MM.1S (cell line): Measurements from ENCODE around the gene RIPK4.

Experiments
- DNase-seq: peaks from one replicate; pipeline ENCODE4 v3.0.0-alpha.2; 2015
- H2AFZ ChIP-seq: fragments of 300-600 bp; sonication (generic); 2 replicates; pipeline ENCODE4 v1.6.0; 2016; ENCODE audit warnings: antibody characterized with exemption, low read length
- H3F3A ChIP-seq: fragments of 300-600 bp; sonication (generic); 2 replicates; pipeline ENCODE4 v1.6.1; 2016; ENCODE audit warnings: mild to moderate bottlenecking, antibody characterized with exemption, low read length, moderate library complexity, mixed read lengths; ENCODE audit not compliant: insufficient read depth
- H3K27ac ChIP-seq: fragments of 300-600 bp; sonication (generic); 2 replicates; pipeline ENCODE4 v1.5.1; 2016; ENCODE audit warnings: mild to moderate bottlenecking, low read length
- H3K27me3 ChIP-seq: fragments of 300-600 bp; sonication (generic); replicated peaks from 2 replicates; pipeline ENCODE4 v1.6.0; 2016; ENCODE audit warnings: low read length; ENCODE audit not compliant: insufficient read depth
- H3K36me3 ChIP-seq: fragments of 300-600 bp; sonication (generic); replicated peaks from 2 replicates; pipeline ENCODE4 v1.6.1; 2016; ENCODE audit warnings: mild to moderate bottlenecking, low read length, mixed read lengths; ENCODE audit not compliant: insufficient read depth
- H3K4me1 ChIP-seq: fragments of 300-600 bp; sonication (generic); 2 replicates; pipeline ENCODE4 v1.6.1; 2016; ENCODE audit warnings: low read length, mixed read lengths
- H3K4me2 ChIP-seq: fragments of 300-600 bp; sonication (generic); 2 replicates; pipeline ENCODE4 v1.6.0; 2016; ENCODE audit warnings: low read depth, low read length
- H3K4me3 ChIP-seq: fragments of 300-600 bp; sonication (generic); 2 replicates; pipeline ENCODE4 v1.5.1; 2016; ENCODE audit warnings: low read length, mixed read lengths
- H3K79me2 ChIP-seq: fragments of 300-600 bp; sonication (generic); 2 replicates; pipeline ENCODE4 v1.6.1; 2016; ENCODE audit warnings: mixed run types, low read length, mixed read lengths
- H3K9ac ChIP-seq: fragments of 300-600 bp; sonication (generic); 2 replicates; pipeline ENCODE4 v1.6.1; 2016; ENCODE audit warnings: low read length, mixed read lengths
- H3K9me2 ChIP-seq: fragments of 300-600 bp; sonication (generic); replicated peaks from 2 replicates; pipeline ENCODE4 v1.6.1; 2016; ENCODE audit warnings: mild to moderate bottlenecking, low read length, mixed read lengths; ENCODE audit not compliant: insufficient read depth
- H3K9me3 ChIP-seq: fragments of 300-600 bp; sonication (generic); replicated peaks from 2 replicates; pipeline ENCODE4 v1.6.1; 2016; ENCODE audit warnings: mild to moderate bottlenecking, low read length, mixed read lengths; ENCODE audit not compliant: insufficient read depth
- H4K20me1 ChIP-seq: fragments of 300-600 bp; sonication (generic); 2 replicates; pipeline ENCODE4 v1.6.1; 2016; ENCODE audit warnings: mild to moderate bottlenecking, low read length, moderate library complexity, mixed read lengths; ENCODE audit not compliant: insufficient read depth
- CTCF ChIP-seq: fragments of 300-600 bp; sonication (generic); IDR thresholded peaks from 2 replicates; pipeline ENCODE4 v1.5.1; 2016; ENCODE audit warnings: antibody characterized with exemption, low read length, mixed read lengths
- EZH2 ChIP-seq: fragments of 300-600 bp; sonication (generic); optimal IDR thresholded peaks from 2 replicates; pipeline ENCODE3; 2017; ENCODE audit warnings: low read depth, mild to moderate bottlenecking, antibody characterized with exemption, low read length, mixed read lengths
- EZH2phosphoT487 ChIP-seq: fragments of 300-600 bp; sonication (generic); IDR thresholded peaks from 2 replicates; pipeline ENCODE4 v1.6.1; 2018; ENCODE audit warnings: antibody characterized with exemption, low read length

Gene RIPK4

GRCh38 chr21:41706263-41706639 is 60.6 kb downstream of the RIPK4 start:
- TF ChIP-seq EZH2phosphoT487, result no peak
- TF ChIP-seq EZH2, result no peak
- TF ChIP-seq CTCF, result no peak
- no peaks in the 10 kb centered on the region for H3K9me2 ChIP-seq

GRCh38 chr21:41705546-41706262 is 61.1 kb downstream of the RIPK4 start:
- TF ChIP-seq EZH2 (no peak), EZH2phosphoT487 (no peak), CTCF (no peak)
- no peak overlapping the region for H3K27ac ChIP-seq
- H3K9me2 ChIP-seq, result no peaks in the 10 kb centered on the region
- H3K36me3 ChIP-seq, result no peaks in the 10 kb centered on the region
- H3K4me3 ChIP-seq, result no peak overlapping the region
- H3K4me2 ChIP-seq, result no peak overlapping the region
- H2AFZ ChIP-seq, result no peak overlapping the region
- peaks cover 39% of the 10 kb centered on the region for H3K27me3 ChIP-seq
- no peak overlapping the region for H3K9ac ChIP-seq
- H4K20me1 ChIP-seq, result no peaks in the 10 kb centered on the region
- no peaks in the 10 kb centered on the region for H3K4me1 ChIP-seq
- no peak for DNase-seq
- H3K79me2 ChIP-seq, result no peaks in the 10 kb centered on the region
- no peaks in the 10 kb centered on the region for H3F3A ChIP-seq
- H3K9me3 ChIP-seq, result no peaks in the 10 kb centered on the region

More at GRCh38 chr21:41706263-41706639, 60.6 kb downstream of the RIPK4 start:
- Histone ChIP-seq H2AFZ (no peak overlapping the region), H3K4me2 (no peak overlapping the region), H3K27ac (no peak overlapping the region), H3K9ac (no peak overlapping the region), H3K4me3 (no peak overlapping the region), H3F3A (no peaks in the 10 kb centered on the region), H3K79me2 (no peaks in the 10 kb centered on the region), H3K36me3 (no peaks in the 10 kb centered on the region), H3K27me3 (peaks cover 39% of the 10 kb centered on the region), H3K4me1 (no peaks in the 10 kb centered on the region), H3K9me3 (no peaks in the 10 kb centered on the region), H4K20me1 (no peaks in the 10 kb centered on the region)
- DNase-seq, result no peak

GRCh38 chr21:41703857-41704501 is 62.9 kb downstream of the RIPK4 start:
- H3K4me3 ChIP-seq, result no peak overlapping the region
- H3K9me2 ChIP-seq, result no peaks in the 10 kb centered on the region
- peak; percentile 51 for DNase-seq
- H3K27me3 ChIP-seq, result peaks cover 50% of the 10 kb centered on the region
- no peak overlapping the region for H3K9ac ChIP-seq
- H3F3A ChIP-seq, result no peaks in the 10 kb centered on the region
- TF ChIP-seq EZH2phosphoT487, result no peak
- no peak for TF ChIP-seq CTCF
- no peak for TF ChIP-seq EZH2
- H3K79me2 ChIP-seq, result no peaks in the 10 kb centered on the region
- H3K4me2 ChIP-seq, result no peak overlapping the region
- H3K9me3 ChIP-seq, result no peaks in the 10 kb centered on the region
- no peak overlapping the region for H2AFZ ChIP-seq
- no peak overlapping the region for H3K27ac ChIP-seq
- H3K36me3 ChIP-seq, result no peaks in the 10 kb centered on the region
- H4K20me1 ChIP-seq, result no peaks in the 10 kb centered on the region
- H3K4me1 ChIP-seq, result no peaks in the 10 kb centered on the region
